IMR-90 (cell line): Measurements from ENCODE around the gene DSTYK. TPM values are rescaled to one million over a fixed set of nuclear protein-coding genes. Genes with fewer than 3 reads are reported as not detected.

Experiments
- ATAC-seq: fragments of 200-7000 bp; cut with Tn5 transposase; 2 replicates; pipeline ENCODE4 v1.9.1; 2020; ENCODE audit warnings: low read depth, mild to moderate bottlenecking, moderate library complexity
- BruUV-seq: library from RNA; stranded (reverse); fragments of 400-500 nt; replicated peaks from 2 replicates; lab custom pipeline; 2021; lab: Mats Ljungman, UMichigan
- CTCF ChIA-PET: fragments of 300-600 bp; formaldehyde crosslinking; extraction: SDS; loops from one replicate; lab custom pipeline; 2021; ENCODE audit warnings: antibody characterized with exemption; lab: Yijun Ruan, JAX
- POLR2A ChIA-PET: fragments of 300-600 bp; sonication (Branson Sonifier 250); formaldehyde crosslinking; loops from one replicate; lab custom pipeline; 2022; ENCODE audit warnings: antibody characterized with exemption; ENCODE audit not compliant: unreplicated experiment; lab: Charles Lee
- DNase-seq: peaks from one replicate; pipeline ENCODE4 v3.0.0; 2013
- H2AFZ ChIP-seq: replicated peaks from 2 replicates; pipeline ENCODE3; 2013; ENCODE audit warnings: low read length, mild to moderate bottlenecking; ENCODE audit not compliant: poor library complexity
- H2AK5ac ChIP-seq: 2 replicates; pipeline ENCODE4 v1.6.1; 2013; ENCODE audit warnings: low read depth, low read length, inconsistent platforms
- H2AK9ac ChIP-seq: replicated peaks from 2 replicates; pipeline ENCODE3; 2013; ENCODE audit warnings: mild to moderate bottlenecking, low read depth, low read length, moderate library complexity; ENCODE audit not compliant: poor library complexity
- H2BK120ac ChIP-seq: 2 replicates; pipeline ENCODE4 v1.6.1; 2013; ENCODE audit warnings: low read depth, low read length, inconsistent platforms
- H2BK15ac ChIP-seq: 3 replicates; pipeline ENCODE4 v1.6.1; 2013; ENCODE audit warnings: low read depth, low read length, inconsistent platforms
- H2BK20ac ChIP-seq: 2 replicates; pipeline ENCODE4 v1.6.1; 2013; ENCODE audit warnings: low read depth, mild to moderate bottlenecking, inconsistent platforms, low read length, moderate library complexity
- H2BK5ac ChIP-seq: 2 replicates; pipeline ENCODE4 v1.6.1; 2013; ENCODE audit warnings: mild to moderate bottlenecking, low read depth, low read length, inconsistent platforms; ENCODE audit not compliant: poor library complexity, severe bottlenecking
- H3K14ac ChIP-seq: replicated peaks from 2 replicates; pipeline ENCODE4 v1.6.1; 2013; ENCODE audit warnings: low read depth, low read length, inconsistent platforms
- H3K18ac ChIP-seq: 2 replicates; pipeline ENCODE4 v1.6.1; 2013; ENCODE audit warnings: low read depth, low read length, control low read depth
- H3K23ac ChIP-seq: 2 replicates; pipeline ENCODE4 v1.6.1; 2013; ENCODE audit warnings: low read depth, low read length, inconsistent platforms
- H3K27ac ChIP-seq: 2 replicates; pipeline ENCODE4 v1.5.1; 2013; ENCODE audit warnings: mild to moderate bottlenecking, control low read depth, low read length; ENCODE audit not compliant: insufficient read depth
- H3K27me3 ChIP-seq: 2 replicates; pipeline ENCODE4 v1.6.1; 2013; ENCODE audit warnings: low read length; ENCODE audit not compliant: control insufficient read depth, insufficient read depth
- H3K36me3 ChIP-seq: 2 replicates; pipeline ENCODE4 v1.6.1; 2013; ENCODE audit warnings: low read length, mixed read lengths; ENCODE audit not compliant: control insufficient read depth, insufficient read depth
- H3K4ac ChIP-seq: 2 replicates; pipeline ENCODE4 v1.6.1; 2013; ENCODE audit warnings: low read depth, low read length, inconsistent platforms
- H3K4me1 ChIP-seq: 2 replicates; pipeline ENCODE4 v1.6.1; 2013; ENCODE audit warnings: low read length, mixed read lengths; ENCODE audit not compliant: control insufficient read depth, insufficient read depth
- H3K4me2 ChIP-seq: 2 replicates; pipeline ENCODE4 v1.6.1; 2013; ENCODE audit warnings: low read depth, mild to moderate bottlenecking, control low read depth, low read length, moderate library complexity
- H3K4me3 ChIP-seq: 2 replicates; pipeline ENCODE4 v1.5.1; 2013; ENCODE audit warnings: low read depth, mild to moderate bottlenecking, control low read depth, low read length, moderate library complexity; ENCODE audit not compliant: insufficient read depth
- H3K56ac ChIP-seq: 2 replicates; pipeline ENCODE4 v1.6.1; 2013; ENCODE audit warnings: low read length, inconsistent platforms; ENCODE audit not compliant: insufficient read depth; ENCODE audit errors: extremely low read depth
- H3K79me1 ChIP-seq, 2 experiments: 2 replicates each; pipeline ENCODE4 v1.6.1; 2013; ENCODE audit warnings: low read length in 2 of 2, inconsistent platforms in 1 of 2, low read depth in 1 of 2
- H3K9ac ChIP-seq: 2 replicates; pipeline ENCODE4 v1.6.1; 2013; ENCODE audit warnings: low read depth, low read length, control low read depth
- H3K9me1 ChIP-seq: 2 replicates; pipeline ENCODE4 v1.6.1; 2013; ENCODE audit warnings: low read length, inconsistent platforms; ENCODE audit not compliant: insufficient read depth
- H3K9me3 ChIP-seq: 2 replicates; pipeline ENCODE4 v1.6.1; 2013; ENCODE audit warnings: low read length; ENCODE audit not compliant: control insufficient read depth, insufficient read depth
- H4K20me1 ChIP-seq: 2 replicates; pipeline ENCODE4 v1.6.1; 2013; ENCODE audit warnings: low read length, inconsistent platforms; ENCODE audit not compliant: insufficient read depth
- H4K5ac ChIP-seq: 2 replicates; pipeline ENCODE4 v1.6.1; 2013; ENCODE audit warnings: mild to moderate bottlenecking, low read depth, low read length, control low read depth
- H4K8ac ChIP-seq, 2 experiments: 2 replicates each; pipeline ENCODE4 v1.6.1; 2013; ENCODE audit warnings: low read depth in 2 of 2, low read length in 2 of 2, control low read depth in 1 of 2, inconsistent platforms in 1 of 2
- H4K91ac ChIP-seq: 2 replicates; pipeline ENCODE4 v1.6.1; 2013; ENCODE audit warnings: low read depth, low read length, inconsistent platforms; ENCODE audit not compliant: insufficient read depth
- NFE2L2 ChIP-seq: fragments of 150-350 bp; IDR thresholded peaks from 2 replicates; pipeline ENCODE4 v1.6.1; 2016; ENCODE audit warnings: low read depth, mild to moderate bottlenecking, low read length
- POLR2A ChIP-seq: IDR thresholded peaks from 2 replicates; pipeline ENCODE4 v1.6.1; 2012; ENCODE audit warnings: mild to moderate bottlenecking, low read depth, low read length
- SMC3 ChIP-seq: fragments of 150-350 bp; IDR thresholded peaks from 2 replicates; pipeline ENCODE4 v1.6.1; 2016; ENCODE audit warnings: low read depth, mild to moderate bottlenecking, antibody characterized with exemption, low read length, moderate library complexity
- USF2 ChIP-seq: fragments of 150-350 bp; IDR thresholded peaks from 2 replicates; pipeline ENCODE4 v1.6.1; 2017; ENCODE audit warnings: mild to moderate bottlenecking, antibody characterized with exemption, low read length, low read depth
- WGBS, 2 experiments: methylation state at CpG; one replicate each; pipeline versions ENCODE4 v1.1.5 to v1.1.7; 2013; ENCODE audit warnings: missing lambda C conversion rate in 2 of 2; ENCODE audit not compliant: insufficient read length in 1 of 2; ENCODE audit errors: extremely low coverage in 2 of 2; 5-methylcytosine and 5-hydroxymethylcytosine counted together
- dilution Hi-C: fragments of 300-500 bp; cut with HindIII; formaldehyde crosslinking; loops from one replicate; pipeline ENCODE4 v1.14.3; 2018; ENCODE audit warnings: low sequenced_read_pairs; ENCODE audit not compliant: unreplicated experiment
- in situ Hi-C: fragments of 300-500 bp; cut with MboI; formaldehyde crosslinking; loops from 3 replicates; pipeline ENCODE4 v1.14.3; 2019; ENCODE audit warnings: low sequenced_read_pairs, inconsistent platforms, mixed read lengths
- intact Hi-C: fragments of 100-400 bp; cut with micrococcal nuclease; formaldehyde crosslinking; loops from 2 replicates; pipeline ENCODE4 v1.10.0; 2022
- polyA plus RNA-seq, 3 experiments: library from polyadenylated mRNA; depleted of rRNA; stranded (reverse); fragments of >200 nt; gene quantifications; 2 replicates each; pipeline ENCODE4 v1.2.3, GENCODE V29; 2012; ENCODE audit warnings: low replicate concordance in 1 of 3
- total RNA-seq: library from RNA; depleted of rRNA; stranded (reverse); fragments of >200 nt; gene quantifications from 2 replicates; pipeline ENCODE4 v1.2.3, GENCODE V29; 2012

DSTYK gene
- total and polyA plus RNA-seq, 2 of the 4 experiments (the other 2 are of a cell fraction), result 8.0 to 18.3 TPM

GRCh38 chr1:205237526-205238484 is 26.3 kb upstream of the DSTYK start:
- Histone ChIP-seq H3K23ac (no peak overlapping the region), H2AK5ac (no peak overlapping the region), H3K4ac (no peak overlapping the region), H2AFZ (no peak overlapping the region), H2BK15ac (no peak overlapping the region), H3K27me3 (no peaks in the 10 kb centered on the region), H3K56ac (no peak overlapping the region), H3K9ac (no peak overlapping the region), H3K36me3 (0 out of 2 replicates have a peak, but pooled peaks cover 2% of the 10 kb centered on the region), H3K79me1 (no peaks in the 10 kb centered on the region; a peak in 1 of 4 replicates), H4K91ac (no peak overlapping the region), H2BK20ac (no peak overlapping the region), H2BK5ac (no peak overlapping the region), H3K9me1 (peaks cover 4% of the 10 kb centered on the region; the same call in 1 of the 2 replicates), H3K4me1 (peaks cover 8% of the 10 kb centered on the region), H2AK9ac (no peak overlapping the region), H4K8ac (no peak overlapping the region), H4K20me1 (no peaks in the 10 kb centered on the region), H3K27ac (no peak overlapping the region), H3K14ac (no peak overlapping the region), H3K4me2 (no peak overlapping the region), H3K18ac (no peak overlapping the region), H2BK120ac (no peak overlapping the region), H3K9me3 (no peaks in the 10 kb centered on the region), H3K4me3 (no peak overlapping the region), H4K5ac (no peak overlapping the region)
- dilution Hi-C loops (no loop called here), in situ Hi-C loops (no loop called here), intact Hi-C loops (no loop called here)
- DNase-seq (no peak), ATAC-seq (no peak)
- TF ChIP-seq USF2, result no peak
- no peak for TF ChIP-seq NFE2L2
- TF ChIP-seq POLR2A, result no peak
- no peak for TF ChIP-seq SMC3
- ChIA-PET POLR2A (interaction anchor here (0.5 kb wide), 1 partner anchor 61 kb away, joined by 7 read pairs; no protein-coding TSS in a partner anchor), CTCF (interaction anchor here (1.1 to 2.5 kb wide), 2 partner anchors 18 kb away, joined by 4 to 7 read pairs; no protein-coding TSS in a partner anchor)
- no TSS peak for BruUV-seq
- 78% methylated on average over 6 of the region's 12 CpGs; no CpG with 5 or more reads in 1 of the 2 experiments for WGBS, 2 experiments
